ENCODE measurements around the gene EIF1. TPM values are rescaled to one million over a fixed set of nuclear protein-coding genes. Genes with fewer than 3 reads are reported as not detected.

Gene EIF1
- total and polyA plus RNA-seq, 4 donors: 372 to 801 (median 654) TPM

DNA sequence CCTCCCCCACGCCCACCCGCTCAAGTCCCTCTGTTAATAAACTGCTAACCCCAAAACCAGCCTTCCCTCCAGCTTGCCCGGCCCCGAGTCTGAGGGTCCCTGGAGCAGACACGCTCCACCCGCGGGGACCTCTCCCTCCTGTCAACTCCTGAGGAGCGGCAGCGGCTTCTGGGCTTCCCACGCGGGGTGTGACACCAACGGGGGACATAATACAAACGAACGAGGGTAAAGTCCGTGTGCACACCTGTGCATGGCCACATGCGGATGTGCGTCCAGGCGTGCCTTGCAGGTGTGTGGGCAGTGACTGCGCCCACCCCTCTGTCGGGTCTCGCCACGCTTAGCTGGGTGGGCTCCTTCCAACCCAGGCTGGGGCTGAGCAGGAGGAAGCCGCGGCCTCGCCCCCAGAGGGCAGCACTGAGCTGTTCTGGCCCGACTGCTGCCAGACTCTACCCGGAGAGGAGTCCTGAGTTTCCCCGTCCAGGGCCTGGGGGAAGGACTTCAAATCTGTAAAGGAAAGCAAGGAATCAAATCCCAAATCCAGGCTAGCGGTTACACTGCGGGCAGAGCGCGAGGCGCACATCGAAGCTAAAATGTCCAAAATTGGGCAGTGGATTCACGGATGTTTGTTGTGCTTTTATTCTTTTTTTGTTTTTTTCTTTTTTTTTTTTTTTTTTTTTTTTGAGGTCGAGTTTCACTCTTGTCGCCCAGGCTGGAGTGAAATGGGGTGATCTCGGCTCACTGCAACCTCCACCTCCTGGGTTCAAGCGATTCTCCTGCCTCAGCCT is 40.1 kb upstream of the EIF1 start:
- WGBS, 2 donors: 6% methylated on average over 39 of the region's 39 CpGs
- peak; percentile 95 for ATAC-seq (ENCODE audit: low FRiP score)
- Histone ChIP-seq H3K9me3 (ENCODE audit: control insufficient read depth, low read length) (no peaks in the 10 kb centered on the region), H3K4me3 (ENCODE audit: low read length in 2 of 2) (no peak overlapping the region), H3K36me3 (ENCODE audit: control insufficient read depth in 1 of 2, insufficient read depth in 2 of 2, low read length in 1 of 2) (no peaks in the 10 kb centered on the region), H3K27me3 (ENCODE audit: control insufficient read depth in 1 of 2, insufficient read depth in 2 of 2, low read length in 1 of 2) (no peaks in the 10 kb centered on the region), H3K27ac (ENCODE audit: low read depth in 1 of 2, low read length in 2 of 2) (no peak overlapping the region), H3K4me1 (ENCODE audit: control insufficient read depth in 1 of 2, insufficient read depth in 2 of 2, low read length in 2 of 2) (peaks cover 0 to 3% of the 10 kb centered on the region in 2 donors)
- intact Hi-C loops (cut with DNase I): loop anchor here (1.0 to 5.0 kb wide), 6 partner anchors 15 to 741 kb away; no protein-coding TSS in a partner anchor
- DNase-seq: peak; percentile 92 to 97

DNA sequence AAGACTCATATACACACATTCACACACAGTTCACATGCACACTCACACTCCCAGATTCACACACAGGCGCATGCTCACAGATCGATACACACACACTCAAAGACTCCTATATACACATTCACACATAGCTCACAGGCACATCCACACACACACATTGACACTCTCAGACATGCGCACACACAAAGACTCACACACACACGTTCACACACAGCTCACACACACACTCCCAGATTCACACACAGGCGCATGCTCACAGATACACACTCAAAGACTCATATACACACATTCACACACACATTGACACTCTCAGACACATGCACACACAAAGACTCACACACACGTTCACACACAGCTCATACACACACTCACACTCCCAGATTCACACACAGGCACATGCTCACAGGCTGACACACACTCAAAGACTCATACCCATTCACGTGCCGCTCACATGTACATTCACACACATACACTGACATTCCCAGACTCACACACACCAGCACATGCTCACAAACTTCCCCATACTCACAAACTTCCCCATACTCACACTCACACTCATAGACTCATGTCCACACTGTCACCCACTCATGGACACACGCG is 38.7 kb upstream of the EIF1 start:
- Histone ChIP-seq H3K9me3 (ENCODE audit: control insufficient read depth, low read length) (no peaks in the 10 kb centered on the region), H3K27me3 (ENCODE audit: control insufficient read depth in 1 of 2, insufficient read depth in 2 of 2, low read length in 1 of 2) (no peaks in the 10 kb centered on the region), H3K4me3 (ENCODE audit: low read length in 2 of 2) (no peak overlapping the region), H3K27ac (ENCODE audit: low read depth in 1 of 2, low read length in 2 of 2) (no peak overlapping the region), H3K36me3 (ENCODE audit: control insufficient read depth in 1 of 2, insufficient read depth in 2 of 2, low read length in 1 of 2) (no peaks in the 10 kb centered on the region), H3K4me1 (ENCODE audit: control insufficient read depth in 1 of 2, insufficient read depth in 2 of 2, low read length in 2 of 2) (peaks cover 0 to 3% of the 10 kb centered on the region in 2 donors)
- WGBS, 2 donors: 94 to 96% methylated on average over 10 of the region's 10 CpGs
- no peak for DNase-seq
- intact Hi-C loops (cut with DNase I): loop anchor here (2.0 to 5.0 kb wide), 3 partner anchors 73 to 743 kb away; no protein-coding TSS in a partner anchor
- ATAC-seq (ENCODE audit: low FRiP score): no peak

DNA sequence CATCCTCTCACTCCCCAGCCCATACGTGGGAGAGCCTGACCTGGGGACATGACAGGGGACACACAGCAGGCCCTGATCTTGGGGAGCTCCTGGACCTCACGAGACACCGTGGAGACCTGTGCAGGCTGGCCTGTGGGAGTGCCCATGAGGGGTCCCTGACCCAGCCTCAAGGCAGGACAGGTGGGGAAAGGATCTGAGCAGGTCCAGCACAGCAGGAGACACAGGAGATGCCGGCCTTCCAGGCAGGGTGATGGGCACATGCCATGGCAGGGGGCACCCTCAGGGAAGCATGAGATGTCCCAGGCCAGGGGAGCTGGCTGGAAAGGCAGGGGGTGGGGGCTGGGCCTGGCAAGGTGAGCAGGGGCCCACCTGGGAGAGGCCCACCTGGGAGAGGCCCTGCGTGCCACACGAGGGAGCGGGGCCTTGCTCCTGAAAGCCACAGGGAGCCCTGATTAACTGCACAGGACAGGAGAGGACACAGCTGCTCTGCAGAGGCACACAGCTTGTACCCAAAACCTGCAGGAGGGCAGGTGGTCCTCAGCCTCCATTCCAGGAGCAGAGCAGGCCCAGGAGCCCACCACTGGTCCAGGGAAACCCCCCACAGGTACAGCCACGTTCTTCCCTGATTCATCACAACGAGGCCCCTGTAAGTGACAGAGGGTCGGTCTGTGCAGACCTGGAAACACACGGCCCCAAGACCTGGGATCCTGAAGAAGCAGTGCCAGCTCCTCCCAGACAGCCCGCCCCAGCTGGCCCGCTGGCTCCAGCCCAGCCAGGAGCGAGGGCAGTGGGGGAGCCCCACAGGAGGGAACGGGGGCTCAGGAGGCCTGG is 37.7 kb upstream of the EIF1 start:
- no peak for DNase-seq
- ATAC-seq (ENCODE audit: low FRiP score): no peak
- H3K4me1 ChIP-seq (ENCODE audit: control insufficient read depth in 1 of 2, insufficient read depth in 2 of 2, low read length in 2 of 2): no peaks in the 10 kb centered on the region
- no peaks in the 10 kb centered on the region for H3K36me3 ChIP-seq (ENCODE audit: control insufficient read depth in 1 of 2, insufficient read depth in 2 of 2, low read length in 1 of 2)
- 42 to 44% methylated on average over 15 of the region's 15 CpGs for WGBS, 2 donors
- H3K9me3 ChIP-seq (ENCODE audit: control insufficient read depth, low read length): no peaks in the 10 kb centered on the region
- intact Hi-C loops (cut with DNase I): no loop called here
- H3K4me3 ChIP-seq (ENCODE audit: low read length in 2 of 2): no peak overlapping the region
- H3K27me3 ChIP-seq (ENCODE audit: control insufficient read depth in 1 of 2, insufficient read depth in 2 of 2, low read length in 1 of 2): no peaks in the 10 kb centered on the region
- H3K27ac ChIP-seq (ENCODE audit: low read depth in 1 of 2, low read length in 2 of 2): peak overlapping the region in 1 of 2 donors; percentile 11

DNA sequence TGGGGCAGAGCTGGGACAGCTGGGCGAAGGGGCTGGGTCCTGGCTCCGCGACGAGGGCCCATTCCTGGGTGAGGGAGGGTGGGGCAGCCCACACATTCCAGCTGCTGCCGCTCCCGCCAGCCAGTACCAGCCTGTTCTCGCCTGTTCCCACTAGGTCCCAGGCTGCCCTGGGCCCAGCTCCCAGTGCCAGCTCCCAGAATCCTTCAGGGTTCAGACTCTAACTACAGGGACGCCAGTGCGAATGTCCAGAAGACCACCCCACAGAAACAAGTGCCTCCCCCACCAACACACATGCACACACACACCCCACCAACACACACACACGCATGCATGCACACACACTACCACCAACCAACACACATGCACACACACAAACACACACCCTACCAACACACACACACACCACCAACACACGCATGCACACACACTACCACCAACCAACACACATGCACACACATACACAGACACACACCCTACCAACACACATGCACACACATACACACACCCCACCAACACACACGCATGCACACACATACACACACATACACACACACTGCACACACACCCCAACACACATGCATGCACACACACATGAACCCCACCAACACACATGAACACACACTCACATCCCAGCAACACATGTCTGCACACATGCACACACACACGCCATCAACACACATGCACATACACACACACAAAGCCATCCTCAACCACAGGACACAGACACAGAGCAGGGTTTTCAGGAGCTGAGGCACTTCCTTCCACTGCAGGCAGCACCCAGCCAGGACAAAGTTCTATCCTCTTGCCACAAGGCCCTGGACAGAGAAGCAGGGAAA is 36.8 kb upstream of the EIF1 start:
- H3K27me3 ChIP-seq (ENCODE audit: control insufficient read depth in 1 of 2, insufficient read depth in 2 of 2, low read length in 1 of 2): no peaks in the 10 kb centered on the region
- H3K9me3 ChIP-seq (ENCODE audit: control insufficient read depth, low read length): no peaks in the 10 kb centered on the region
- WGBS, 2 donors: 33 to 41% methylated on average over 10 to 13 of the region's 13 CpGs
- no peaks in the 10 kb centered on the region for H3K36me3 ChIP-seq (ENCODE audit: control insufficient read depth in 1 of 2, insufficient read depth in 2 of 2, low read length in 1 of 2)
- no peaks in the 10 kb centered on the region for H3K4me1 ChIP-seq (ENCODE audit: control insufficient read depth in 1 of 2, insufficient read depth in 2 of 2, low read length in 2 of 2)
- DNase-seq (peak in 1 of 2 donors; percentile 78), ATAC-seq (ENCODE audit: low FRiP score) (peak; percentile 61)
- H3K27ac ChIP-seq (ENCODE audit: low read depth in 1 of 2, low read length in 2 of 2): no peak overlapping the region
- no peak overlapping the region for H3K4me3 ChIP-seq (ENCODE audit: low read length in 2 of 2)
- intact Hi-C loops (cut with DNase I): no loop called here

DNA sequence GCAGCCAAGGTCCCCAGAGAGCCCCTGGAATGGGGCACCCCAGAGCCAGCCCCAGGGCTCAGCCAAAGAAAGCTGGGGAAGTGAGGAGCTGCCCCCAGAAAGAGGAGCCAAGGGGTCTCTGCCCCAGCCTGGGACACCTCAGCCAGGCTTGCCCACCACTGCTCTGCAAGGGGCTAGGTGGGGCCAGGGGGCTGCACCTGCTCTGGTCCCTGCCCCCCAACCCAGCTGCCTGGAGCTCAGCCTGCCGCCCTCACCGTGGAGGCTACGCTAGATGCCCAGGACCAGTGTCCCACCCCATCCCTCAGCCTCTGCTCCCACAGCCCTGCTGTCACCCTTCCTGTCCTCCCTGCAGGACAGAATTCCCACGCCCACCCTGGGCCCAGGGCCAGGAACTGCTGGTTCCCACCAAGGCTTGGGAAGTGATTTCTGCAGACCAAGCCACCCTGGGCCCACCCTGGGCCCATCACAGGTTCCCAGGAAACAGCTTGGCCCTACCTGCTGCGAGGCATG is 36.2 kb upstream of the EIF1 start:
- ATAC-seq (ENCODE audit: low FRiP score) (no peak), DNase-seq (no peak)
- intact Hi-C loops (cut with DNase I): no loop called here
- no peak overlapping the region for H3K27ac ChIP-seq (ENCODE audit: low read depth in 1 of 2, low read length in 2 of 2)
- 55 to 73% methylated on average over 4 to 5 of the region's 5 CpGs for WGBS, 2 donors
- H3K9me3 ChIP-seq (ENCODE audit: control insufficient read depth, low read length): no peaks in the 10 kb centered on the region
- H3K4me3 ChIP-seq (ENCODE audit: low read length in 2 of 2): no peak overlapping the region
- no peaks in the 10 kb centered on the region for H3K36me3 ChIP-seq (ENCODE audit: control insufficient read depth in 1 of 2, insufficient read depth in 2 of 2, low read length in 1 of 2)
- H3K4me1 ChIP-seq (ENCODE audit: control insufficient read depth in 1 of 2, insufficient read depth in 2 of 2, low read length in 2 of 2): no peaks in the 10 kb centered on the region
- no peaks in the 10 kb centered on the region for H3K27me3 ChIP-seq (ENCODE audit: control insufficient read depth in 1 of 2, insufficient read depth in 2 of 2, low read length in 1 of 2)

DNA sequence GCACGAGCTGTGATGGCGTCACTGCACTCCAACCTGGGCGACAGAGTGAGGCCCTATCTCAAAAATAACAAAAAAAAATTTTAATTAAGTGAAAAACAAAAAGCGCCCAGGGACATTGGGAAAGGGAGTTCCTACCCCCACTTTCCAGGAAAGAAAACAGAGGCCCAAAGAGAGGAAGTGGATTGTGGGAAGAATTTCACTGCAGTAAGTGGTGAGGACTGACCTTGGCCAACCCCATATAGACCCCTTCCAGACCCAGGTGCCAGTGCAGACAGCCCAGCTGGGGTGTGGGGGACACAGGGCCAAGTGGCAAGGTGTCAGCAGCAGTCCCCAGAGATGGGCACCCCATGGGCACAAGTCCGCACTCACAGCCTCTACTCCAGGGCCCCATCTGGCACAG is 35.3 kb upstream of the EIF1 start:
- ATAC-seq (ENCODE audit: low FRiP score) (no peak), DNase-seq (no peak)
- H3K4me3 ChIP-seq (ENCODE audit: low read length in 2 of 2): no peak overlapping the region
- H3K36me3 ChIP-seq (ENCODE audit: control insufficient read depth in 1 of 2, insufficient read depth in 2 of 2, low read length in 1 of 2): no peaks in the 10 kb centered on the region
- H3K27me3 ChIP-seq (ENCODE audit: control insufficient read depth in 1 of 2, insufficient read depth in 2 of 2, low read length in 1 of 2): no peaks in the 10 kb centered on the region
- intact Hi-C loops (cut with DNase I): no loop called here
- H3K4me1 ChIP-seq (ENCODE audit: control insufficient read depth in 1 of 2, insufficient read depth in 2 of 2, low read length in 2 of 2): no peaks in the 10 kb centered on the region
- H3K27ac ChIP-seq (ENCODE audit: low read depth in 1 of 2, low read length in 2 of 2): no peak overlapping the region
- no peaks in the 10 kb centered on the region for H3K9me3 ChIP-seq (ENCODE audit: control insufficient read depth, low read length)
- WGBS, 2 donors: 86 to 90% methylated on average over 5 of the region's 5 CpGs

DNA sequence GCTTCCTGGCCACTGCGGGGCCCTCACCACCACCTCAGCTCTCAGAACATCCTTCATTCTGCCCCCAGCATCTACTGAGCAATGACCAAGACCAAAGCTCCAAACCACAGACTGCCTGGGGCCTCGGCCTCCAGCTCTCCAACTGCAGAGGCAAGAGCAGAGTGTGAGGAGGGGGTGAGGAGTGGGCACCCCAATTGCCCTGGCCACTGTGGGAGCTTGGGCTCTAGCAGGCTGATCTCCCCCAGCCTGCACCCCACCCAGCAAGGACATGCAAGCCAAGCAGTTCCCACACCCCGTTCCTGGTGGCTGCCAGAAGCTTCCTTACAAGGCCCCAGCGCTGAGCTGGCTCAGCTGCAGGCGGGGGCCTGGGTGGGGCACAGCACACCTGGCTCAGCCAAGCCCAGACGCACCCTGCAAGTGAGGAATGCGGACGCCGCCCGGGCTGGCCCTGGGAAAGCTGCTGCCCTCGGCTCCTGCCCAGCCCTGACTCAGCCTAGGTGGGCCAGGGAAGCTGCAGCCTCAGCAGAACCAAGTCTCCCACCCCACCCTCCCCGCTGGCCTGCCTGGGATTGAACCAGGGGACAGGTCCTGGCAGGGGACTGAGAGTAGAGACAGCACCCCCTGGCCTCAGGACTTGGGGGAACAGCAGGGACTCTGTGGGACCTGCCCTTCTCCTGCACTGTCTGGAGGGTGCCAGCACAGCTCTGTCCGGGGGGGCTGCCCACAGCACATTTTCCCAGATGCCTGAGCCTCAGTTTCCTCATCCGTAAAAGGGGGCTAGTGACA is 34.6 kb upstream of the EIF1 start:
- H3K27me3 ChIP-seq (ENCODE audit: control insufficient read depth in 1 of 2, insufficient read depth in 2 of 2, low read length in 1 of 2): no peaks in the 10 kb centered on the region
- H3K4me1 ChIP-seq (ENCODE audit: control insufficient read depth in 1 of 2, insufficient read depth in 2 of 2, low read length in 2 of 2): no peaks in the 10 kb centered on the region
- H3K27ac ChIP-seq (ENCODE audit: low read depth in 1 of 2, low read length in 2 of 2): no peak overlapping the region
- WGBS, 2 donors: 79 to 82% methylated on average over 13 to 14 of the region's 14 CpGs
- ATAC-seq (ENCODE audit: low FRiP score): no peak
- no peaks in the 10 kb centered on the region for H3K36me3 ChIP-seq (ENCODE audit: control insufficient read depth in 1 of 2, insufficient read depth in 2 of 2, low read length in 1 of 2)
- no peak overlapping the region for H3K4me3 ChIP-seq (ENCODE audit: low read length in 2 of 2)
- intact Hi-C loops (cut with DNase I): no loop called here
- no peak for DNase-seq
- H3K9me3 ChIP-seq (ENCODE audit: control insufficient read depth, low read length): no peaks in the 10 kb centered on the region

Data from aorta (tissue), 5 donors.